Measurements from ENCODE around the gene UBE2Q1.

DNA sequence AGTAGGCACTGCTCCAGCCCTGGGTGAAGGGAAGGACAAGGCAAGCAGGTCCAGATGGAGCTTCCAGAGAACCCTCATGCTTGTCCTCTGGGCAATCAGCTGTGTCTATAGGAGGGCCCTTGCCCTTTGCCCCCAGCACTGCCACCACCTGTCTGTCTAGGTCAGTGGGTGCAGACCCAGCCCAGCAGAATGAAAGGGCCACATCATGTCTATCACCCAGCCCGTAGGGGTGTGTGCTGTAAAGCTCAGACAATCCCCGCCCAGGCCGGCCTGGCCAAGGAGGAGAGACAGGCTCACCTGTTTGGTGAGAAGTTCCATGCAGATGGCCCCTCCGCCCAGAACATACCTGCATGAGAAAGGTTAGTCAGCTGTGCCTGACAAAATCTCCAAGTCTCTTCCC is 7.0 kb downstream of the UBE2Q1 start:
- TF ChIP-seq, protein P1, sequence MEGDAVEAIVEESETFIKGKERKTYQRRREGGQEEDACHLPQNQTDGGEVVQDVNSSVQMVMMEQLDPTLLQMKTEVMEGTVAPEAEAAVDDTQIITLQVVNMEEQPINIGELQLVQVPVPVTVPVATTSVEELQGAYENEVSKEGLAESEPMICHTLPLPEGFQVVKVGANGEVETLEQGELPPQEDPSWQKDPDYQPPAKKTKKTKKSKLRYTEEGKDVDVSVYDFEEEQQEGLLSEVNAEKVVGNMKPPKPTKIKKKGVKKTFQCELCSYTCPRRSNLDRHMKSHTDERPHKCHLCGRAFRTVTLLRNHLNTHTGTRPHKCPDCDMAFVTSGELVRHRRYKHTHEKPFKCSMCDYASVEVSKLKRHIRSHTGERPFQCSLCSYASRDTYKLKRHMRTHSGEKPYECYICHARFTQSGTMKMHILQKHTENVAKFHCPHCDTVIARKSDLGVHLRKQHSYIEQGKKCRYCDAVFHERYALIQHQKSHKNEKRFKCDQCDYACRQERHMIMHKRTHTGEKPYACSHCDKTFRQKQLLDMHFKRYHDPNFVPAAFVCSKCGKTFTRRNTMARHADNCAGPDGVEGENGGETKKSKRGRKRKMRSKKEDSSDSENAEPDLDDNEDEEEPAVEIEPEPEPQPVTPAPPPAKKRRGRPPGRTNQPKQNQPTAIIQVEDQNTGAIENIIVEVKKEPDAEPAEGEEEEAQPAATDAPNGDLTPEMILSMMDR (conservative IDR thresholded peaks at IDR 0.05) = no peak
- no peak for TF ChIP-seq ZFX (IDR thresholded peaks at IDR 0.05)

Data from C4-2B (cell line).